Measurements from ENCODE around the gene PDGFA. TPM values are rescaled to one million over a fixed set of nuclear protein-coding genes. Genes with fewer than 3 reads are reported as not detected.

PDGFA gene
- total and polyA plus RNA-seq, 2 experiments from 2014 or later: 35.6 to 43.1 TPM

DNA sequence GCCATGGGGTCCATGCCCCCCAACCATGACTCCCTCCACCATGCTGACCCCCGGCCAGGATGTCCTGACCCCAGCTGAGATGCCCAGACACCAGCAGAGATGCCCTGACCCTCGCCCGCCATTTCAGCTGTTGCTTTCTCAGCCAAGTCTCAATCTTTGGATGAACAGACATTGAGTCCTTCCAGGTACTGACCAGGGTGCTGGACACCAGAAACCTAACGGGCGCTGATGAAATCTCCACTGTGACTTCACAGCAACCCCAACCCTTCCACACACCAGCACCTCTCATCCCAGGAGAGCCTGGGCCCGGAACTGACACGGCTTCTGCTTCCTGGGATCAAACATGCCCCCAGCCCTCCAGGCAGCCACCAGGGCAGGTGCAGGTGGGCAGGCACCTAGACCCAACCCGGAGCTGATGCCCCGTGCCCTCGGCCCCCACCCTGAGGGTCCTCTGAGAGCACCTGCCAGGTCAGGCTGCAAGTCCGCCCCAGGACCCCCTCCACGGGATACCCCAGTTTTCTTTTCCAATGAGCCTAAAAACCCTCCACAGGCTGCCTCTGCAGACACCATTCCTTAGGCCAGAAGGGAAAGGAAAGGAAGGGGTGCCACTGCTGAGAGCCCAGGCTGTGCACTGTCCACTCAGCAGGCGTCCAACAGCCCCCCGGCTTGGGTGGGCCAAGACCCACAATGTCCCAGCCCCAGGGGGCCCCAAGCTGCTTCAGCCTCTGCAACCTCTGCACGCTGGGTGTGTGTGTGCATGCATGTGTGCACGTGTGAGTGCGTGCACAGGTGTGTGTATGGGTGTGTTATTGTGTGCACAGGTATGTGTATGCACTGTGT, 43.4 kb upstream of the PDGFA start:
- Histone ChIP-seq H2AFZ (no peak overlapping the region), H3K79me2 (replicated peaks; ENCODE audit: insufficient read depth) (peaks cover 4% of the 10 kb centered on the region; the same call in 1 of the 2 replicates), H3K27me3 (ENCODE audit: insufficient read depth) (no peaks in the 10 kb centered on the region), H4K20me1 (replicated peaks; ENCODE audit: insufficient read depth) (no peaks in the 10 kb centered on the region), H3K27ac (ENCODE audit: low read depth) (no peak overlapping the region; the same call in 1 of the 2 replicates), H3K4me3 (no peak overlapping the region), H3K9me2 (ENCODE audit: insufficient read depth) (peaks cover 5% of the 10 kb centered on the region), H3K4me2 (no peak overlapping the region), H3K36me3 (ENCODE audit: insufficient read depth) (no peaks in the 10 kb centered on the region), H3K4me1 (ENCODE audit: insufficient read depth) (no peaks in the 10 kb centered on the region), H3F3A (replicated peaks; ENCODE audit: low read depth) (no peaks in the 10 kb centered on the region)
- Mint-ChIP-seq H3K4me1 (no peaks in the 10 kb centered on the region; the same call in 2 of the 3 replicates), H3K36me3 (ENCODE audit: low read depth) (no peaks in the 10 kb centered on the region; the same call in 1 of the 3 replicates), H3K9me3 (peaks cover 4% of the 10 kb centered on the region; the same call in 1 of the 3 replicates), H3K27ac (peak overlapping the region; percentile 88), H3K27me3 (ENCODE audit: insufficient read depth, low read depth, poor library complexity) (peaks cover 18% of the 10 kb centered on the region), H3K4me3 (no peak overlapping the region; the same call in 2 of the 3 replicates)
- no peak for ATAC-seq
- TF ChIP-seq POLR2AphosphoS5 (IDR thresholded peaks at IDR 0.05; ENCODE audit: low read depth) (no peak), EZH2 (IDR thresholded peaks at IDR 0.05; ENCODE audit: low read depth, unreplicated experiment) (no peak), REST (IDR thresholded peaks at IDR 0.05; ENCODE audit: unreplicated experiment) (no peak), ZNF114 (CRISPR knock-in tag; IDR thresholded peaks at IDR 0.05) (no peak), STAT1 (IDR thresholded peaks at IDR 0.05; ENCODE audit: unreplicated experiment) (no peak), ZNF331 (CRISPR knock-in tag; IDR thresholded peaks at IDR 0.05; ENCODE audit: low read depth) (no peak), EZH2phosphoT487 (IDR thresholded peaks at IDR 0.05; ENCODE audit: unreplicated experiment) (no peak)
- no peak for DNase-seq (ENCODE audit: low spot score)

DNA sequence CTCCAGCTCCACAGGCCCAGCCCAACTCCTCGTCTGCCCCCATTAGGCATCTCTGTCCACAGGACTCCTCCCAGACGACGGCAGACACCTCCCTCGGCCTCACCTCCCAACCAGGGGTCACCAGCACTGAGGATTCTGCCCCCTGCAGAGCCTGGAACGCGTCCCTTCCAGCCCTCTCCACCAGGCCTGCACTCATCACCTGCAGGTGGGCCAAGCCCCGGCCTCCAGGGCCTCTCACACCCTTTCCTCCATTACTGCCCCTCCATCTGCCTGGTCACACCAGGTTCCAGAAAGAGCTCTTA, 42.7 kb upstream of the PDGFA start:
- no peaks in the 10 kb centered on the region for H3F3A ChIP-seq (replicated peaks; ENCODE audit: low read depth)
- no peaks in the 10 kb centered on the region for H3K36me3 ChIP-seq (ENCODE audit: insufficient read depth)
- H3K27me3 ChIP-seq (ENCODE audit: insufficient read depth): no peaks in the 10 kb centered on the region
- peaks cover under 1% of the 10 kb centered on the region; the same call in 1 of the 2 replicates for H3K79me2 ChIP-seq (replicated peaks; ENCODE audit: insufficient read depth)
- no peaks in the 10 kb centered on the region for H4K20me1 ChIP-seq (replicated peaks; ENCODE audit: insufficient read depth)
- no peaks in the 10 kb centered on the region for H3K4me1 ChIP-seq (ENCODE audit: insufficient read depth)
- ATAC-seq (peak; percentile 42; the same call in 2 of the 3 replicates), DNase-seq (ENCODE audit: low spot score) (no peak)
- peaks cover 5% of the 10 kb centered on the region for H3K9me2 ChIP-seq (ENCODE audit: insufficient read depth)
- no peak overlapping the region for H3K4me3 ChIP-seq
- H3K4me3 Mint-ChIP-seq: no peak overlapping the region; the same call in 2 of the 3 replicates
- H3K4me2 ChIP-seq: no peak overlapping the region
- no peaks in the 10 kb centered on the region; the same call in 2 of the 3 replicates for H3K36me3 Mint-ChIP-seq (ENCODE audit: low read depth)
- H2AFZ ChIP-seq: no peak overlapping the region
- no peaks in the 10 kb centered on the region; the same call in 2 of the 3 replicates for H3K4me1 Mint-ChIP-seq
- peaks cover 21% of the 10 kb centered on the region for H3K27me3 Mint-ChIP-seq (ENCODE audit: insufficient read depth, low read depth, poor library complexity)
- no peak overlapping the region; the same call in 1 of the 2 replicates for H3K27ac ChIP-seq (ENCODE audit: low read depth)
- no peaks in the 10 kb centered on the region for H3K9me3 Mint-ChIP-seq
- H3K27ac Mint-ChIP-seq: peak overlapping the region; percentile 88
- no peak for TF ChIP-seq JUNB (IDR thresholded peaks at IDR 0.05; ENCODE audit: unreplicated experiment)
- TF ChIP-seq, protein P1, sequence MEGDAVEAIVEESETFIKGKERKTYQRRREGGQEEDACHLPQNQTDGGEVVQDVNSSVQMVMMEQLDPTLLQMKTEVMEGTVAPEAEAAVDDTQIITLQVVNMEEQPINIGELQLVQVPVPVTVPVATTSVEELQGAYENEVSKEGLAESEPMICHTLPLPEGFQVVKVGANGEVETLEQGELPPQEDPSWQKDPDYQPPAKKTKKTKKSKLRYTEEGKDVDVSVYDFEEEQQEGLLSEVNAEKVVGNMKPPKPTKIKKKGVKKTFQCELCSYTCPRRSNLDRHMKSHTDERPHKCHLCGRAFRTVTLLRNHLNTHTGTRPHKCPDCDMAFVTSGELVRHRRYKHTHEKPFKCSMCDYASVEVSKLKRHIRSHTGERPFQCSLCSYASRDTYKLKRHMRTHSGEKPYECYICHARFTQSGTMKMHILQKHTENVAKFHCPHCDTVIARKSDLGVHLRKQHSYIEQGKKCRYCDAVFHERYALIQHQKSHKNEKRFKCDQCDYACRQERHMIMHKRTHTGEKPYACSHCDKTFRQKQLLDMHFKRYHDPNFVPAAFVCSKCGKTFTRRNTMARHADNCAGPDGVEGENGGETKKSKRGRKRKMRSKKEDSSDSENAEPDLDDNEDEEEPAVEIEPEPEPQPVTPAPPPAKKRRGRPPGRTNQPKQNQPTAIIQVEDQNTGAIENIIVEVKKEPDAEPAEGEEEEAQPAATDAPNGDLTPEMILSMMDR (conservative IDR thresholded peaks at IDR 0.05; ENCODE audit: low read depth in 2 of 2): no peak
- TF ChIP-seq, protein P2, sequence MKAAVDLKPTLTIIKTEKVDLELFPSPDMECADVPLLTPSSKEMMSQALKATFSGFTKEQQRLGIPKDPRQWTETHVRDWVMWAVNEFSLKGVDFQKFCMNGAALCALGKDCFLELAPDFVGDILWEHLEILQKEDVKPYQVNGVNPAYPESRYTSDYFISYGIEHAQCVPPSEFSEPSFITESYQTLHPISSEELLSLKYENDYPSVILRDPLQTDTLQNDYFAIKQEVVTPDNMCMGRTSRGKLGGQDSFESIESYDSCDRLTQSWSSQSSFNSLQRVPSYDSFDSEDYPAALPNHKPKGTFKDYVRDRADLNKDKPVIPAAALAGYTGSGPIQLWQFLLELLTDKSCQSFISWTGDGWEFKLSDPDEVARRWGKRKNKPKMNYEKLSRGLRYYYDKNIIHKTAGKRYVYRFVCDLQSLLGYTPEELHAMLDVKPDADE (IDR thresholded peaks at IDR 0.05): no peak
- TF ChIP-seq EZH2phosphoT487 (IDR thresholded peaks at IDR 0.05; ENCODE audit: unreplicated experiment): no peak
- no peak for TF ChIP-seq STAT1 (IDR thresholded peaks at IDR 0.05; ENCODE audit: unreplicated experiment)

All from GM23338 (cell line).